ENCODE measurements around the gene TASP1. TPM values are rescaled to one million over a fixed set of nuclear protein-coding genes. Genes with fewer than 3 reads are reported as not detected.

The TASP1 gene
- total RNA-seq, 1 donor from 2014 or later, result 9.6 TPM

DNA sequence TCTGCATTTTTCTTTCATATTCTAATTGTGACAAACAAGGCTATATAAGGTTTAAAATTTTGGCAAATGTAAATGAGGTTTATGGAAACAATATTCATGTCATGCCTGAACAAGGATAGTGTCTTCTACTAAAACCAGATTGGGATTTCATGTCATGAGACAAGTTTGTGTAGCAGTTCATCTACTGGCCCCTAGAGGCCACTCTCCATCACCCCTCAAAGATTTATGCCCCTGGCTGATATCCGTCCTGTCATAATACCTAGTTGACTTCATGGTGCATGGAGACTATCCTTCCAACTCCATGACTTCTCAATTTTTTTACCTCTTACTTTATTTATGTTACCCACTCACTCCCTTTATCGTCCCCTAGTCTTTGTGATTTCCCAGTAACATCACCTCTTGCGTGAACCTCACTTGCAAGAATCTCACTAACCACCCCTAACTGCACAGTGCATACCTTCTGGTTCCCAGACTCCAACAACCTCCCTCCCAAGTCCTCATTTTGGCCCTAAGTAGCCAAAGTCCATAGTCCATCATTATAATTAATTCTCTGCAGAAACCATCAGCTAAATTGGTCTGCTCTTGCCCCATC lies 179.8 kb downstream of the TASP1 start:
- intact Hi-C loops (cut with micrococcal nuclease), result loop anchor here (2.0 kb wide), 1 partner anchor 88 kb away; no protein-coding TSS in a partner anchor
- Mint-ChIP-seq H3K4me1 (ENCODE audit: low read depth) (peaks cover 2% of the 10 kb centered on the region), H3K4me3 (ENCODE audit: low read depth) (no peak overlapping the region), H3K27me3 (ENCODE audit: low read depth) (no peaks in the 10 kb centered on the region), H3K27ac (no peak overlapping the region), H3K36me3 (ENCODE audit: low read depth) (no peaks in the 10 kb centered on the region), H3K9me3 (no peaks in the 10 kb centered on the region)
- DNase-seq (ENCODE audit: low spot score), result no peak

DNA sequence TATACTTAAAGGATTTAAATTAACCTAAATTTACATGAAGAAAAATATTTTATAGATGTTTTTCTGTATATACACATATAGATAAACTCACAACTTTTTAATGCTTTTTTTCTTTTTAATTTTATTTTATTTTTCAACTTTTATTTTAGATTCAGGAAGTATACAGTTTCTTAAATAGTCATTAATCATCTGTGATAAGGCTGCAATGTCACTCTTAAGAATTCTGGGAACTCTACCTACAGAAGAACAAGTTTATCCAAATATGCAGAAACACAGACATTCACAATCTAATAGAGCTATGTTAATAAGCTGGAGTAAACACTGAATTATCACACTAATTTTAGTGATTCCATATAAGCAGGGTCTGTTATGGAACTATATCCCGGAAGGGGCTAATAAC lies 181.2 kb downstream of the TASP1 start:
- no peak overlapping the region for H3K27ac Mint-ChIP-seq
- H3K4me1 Mint-ChIP-seq (ENCODE audit: low read depth), result peaks cover 2% of the 10 kb centered on the region
- intact Hi-C loops (cut with micrococcal nuclease), result no loop called here
- no peaks in the 10 kb centered on the region for H3K9me3 Mint-ChIP-seq
- H3K27me3 Mint-ChIP-seq (ENCODE audit: low read depth), result no peaks in the 10 kb centered on the region
- no peak overlapping the region for H3K4me3 Mint-ChIP-seq (ENCODE audit: low read depth)
- no peak for DNase-seq (ENCODE audit: low spot score)
- H3K36me3 Mint-ChIP-seq (ENCODE audit: low read depth), result peaks cover 9% of the 10 kb centered on the region

DNA sequence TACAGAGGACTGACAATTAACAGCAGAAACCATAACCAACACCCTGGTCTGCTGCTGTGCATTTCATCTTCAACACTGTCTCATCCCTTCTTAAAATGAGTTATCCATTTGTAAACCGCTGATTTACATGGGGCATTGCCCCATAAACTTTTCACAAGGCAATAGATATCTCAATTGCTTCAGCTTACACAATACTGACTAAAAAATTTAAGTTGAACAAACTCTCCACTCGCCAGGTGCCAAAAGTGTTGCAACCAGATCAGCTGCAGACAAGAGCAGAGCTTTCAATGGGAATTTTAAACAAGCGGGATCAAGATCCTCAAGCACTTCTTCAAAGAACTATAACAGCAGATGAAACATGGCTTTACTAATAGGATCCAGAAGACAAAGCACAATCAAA lies 183.0 kb downstream of the TASP1 start:
- intact Hi-C loops (cut with micrococcal nuclease), result no loop called here
- no peak overlapping the region for H3K4me3 Mint-ChIP-seq (ENCODE audit: low read depth)
- H3K9me3 Mint-ChIP-seq, result no peaks in the 10 kb centered on the region
- H3K36me3 Mint-ChIP-seq (ENCODE audit: low read depth), result peaks cover 13% of the 10 kb centered on the region
- H3K4me1 Mint-ChIP-seq (ENCODE audit: low read depth), result peaks cover 2% of the 10 kb centered on the region
- no peak overlapping the region for H3K27ac Mint-ChIP-seq
- DNase-seq (ENCODE audit: low spot score), result no peak
- H3K27me3 Mint-ChIP-seq (ENCODE audit: low read depth), result no peaks in the 10 kb centered on the region

DNA sequence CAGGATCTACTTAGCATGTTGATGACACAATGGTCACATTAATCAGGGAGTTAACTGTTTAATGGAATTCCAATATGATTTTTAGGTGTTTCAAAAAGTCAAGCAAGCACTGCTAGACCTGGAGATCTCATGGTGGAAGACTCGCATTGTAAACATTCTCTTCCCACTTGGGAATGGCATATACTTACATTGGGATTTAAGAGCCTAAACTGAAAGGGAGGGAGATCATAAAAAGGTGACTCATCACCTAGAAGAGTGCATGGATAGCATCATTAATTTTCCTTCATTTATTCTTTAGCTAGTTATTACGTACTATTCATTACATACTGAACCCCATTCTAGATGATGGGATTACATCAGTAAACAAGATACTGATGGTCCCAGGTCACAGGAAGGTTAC lies 185.4 kb downstream of the TASP1 start:
- peaks cover 2% of the 10 kb centered on the region for H3K4me1 Mint-ChIP-seq (ENCODE audit: low read depth)
- intact Hi-C loops (cut with micrococcal nuclease), result no loop called here
- no peak overlapping the region for H3K27ac Mint-ChIP-seq

DNA sequence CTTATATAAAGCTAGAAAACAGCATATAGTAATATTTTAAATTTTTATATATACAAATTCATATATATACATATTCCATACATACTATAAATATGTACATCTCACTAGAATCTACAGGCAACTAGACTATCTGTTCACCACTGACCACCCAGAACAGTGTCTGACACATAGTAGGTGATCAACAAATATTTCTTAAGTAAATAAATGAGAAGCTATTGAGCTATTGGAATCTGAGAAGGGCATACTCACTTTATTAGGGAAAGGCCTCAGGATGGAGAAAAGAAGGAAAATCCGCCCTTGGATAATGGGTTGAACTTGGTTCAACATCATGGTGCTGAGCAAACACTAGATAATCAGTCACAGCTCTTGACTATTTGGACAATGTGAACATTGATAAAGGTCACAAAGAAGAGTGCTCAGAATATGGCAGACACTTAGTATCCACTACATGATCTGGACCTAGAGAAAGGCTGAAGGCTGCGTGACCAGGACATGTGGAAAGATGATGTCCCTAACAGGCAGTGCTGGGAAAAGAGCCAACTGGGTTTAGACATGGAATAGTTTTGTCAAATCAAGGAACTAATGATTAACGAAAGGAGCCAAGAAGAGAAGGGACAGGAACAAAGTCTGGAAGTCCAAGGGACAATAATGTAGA lies 186.1 kb downstream of the TASP1 start:
- Mint-ChIP-seq H3K4me1 (ENCODE audit: low read depth) (peaks cover 2% of the 10 kb centered on the region), H3K27ac (no peak overlapping the region), H3K27me3 (ENCODE audit: low read depth) (no peaks in the 10 kb centered on the region), H3K4me3 (ENCODE audit: low read depth) (no peak overlapping the region), H3K36me3 (ENCODE audit: low read depth) (peaks cover 13% of the 10 kb centered on the region), H3K9me3 (no peaks in the 10 kb centered on the region)
- intact Hi-C loops (cut with micrococcal nuclease), result no loop called here
- DNase-seq (ENCODE audit: low spot score), result no peak

More for the DNA sequence above, 185.4 kb downstream of the TASP1 start:
- no peak for DNase-seq (ENCODE audit: low spot score)
- H3K9me3 Mint-ChIP-seq, result no peaks in the 10 kb centered on the region
- H3K36me3 Mint-ChIP-seq (ENCODE audit: low read depth), result peaks cover 13% of the 10 kb centered on the region
- no peak overlapping the region for H3K4me3 Mint-ChIP-seq (ENCODE audit: low read depth)
- no peaks in the 10 kb centered on the region for H3K27me3 Mint-ChIP-seq (ENCODE audit: low read depth)

DNA sequence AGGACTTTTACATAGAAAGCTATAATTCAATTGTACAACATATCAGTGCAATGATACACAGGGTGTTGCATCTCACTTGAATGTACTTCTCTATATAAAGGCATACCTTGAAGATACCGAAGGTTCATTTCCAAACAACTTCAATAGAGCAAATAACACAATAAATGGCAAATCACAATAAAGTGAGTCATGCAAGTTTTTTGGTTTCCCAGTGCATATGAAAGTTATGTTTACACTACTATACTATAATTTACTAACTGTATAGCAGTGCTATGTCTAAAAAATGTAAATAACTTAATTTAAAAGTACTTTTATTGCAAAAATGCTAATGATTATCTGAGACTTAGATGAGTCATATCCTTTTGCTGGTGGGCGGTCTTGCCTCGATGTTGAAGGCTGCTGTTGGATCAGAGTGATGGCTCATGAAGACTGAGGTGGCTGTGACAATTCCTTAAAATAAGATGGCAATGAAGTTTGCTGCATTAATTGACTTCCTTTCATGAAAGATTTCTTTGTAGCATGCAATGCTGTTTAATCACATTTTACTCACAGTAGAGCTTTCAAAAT lies 188.8 kb downstream of the TASP1 start:
- Mint-ChIP-seq H3K36me3 (ENCODE audit: low read depth) (peaks cover 13% of the 10 kb centered on the region), H3K27me3 (ENCODE audit: low read depth) (no peaks in the 10 kb centered on the region), H3K4me1 (ENCODE audit: low read depth) (no peaks in the 10 kb centered on the region), H3K4me3 (ENCODE audit: low read depth) (no peak overlapping the region), H3K27ac (no peak overlapping the region), H3K9me3 (no peaks in the 10 kb centered on the region)
- DNase-seq (ENCODE audit: low spot score), result no peak
- intact Hi-C loops (cut with micrococcal nuclease), result loop anchor here (5.0 kb wide), 1 partner anchor 77 kb away; no protein-coding TSS in a partner anchor

DNA sequence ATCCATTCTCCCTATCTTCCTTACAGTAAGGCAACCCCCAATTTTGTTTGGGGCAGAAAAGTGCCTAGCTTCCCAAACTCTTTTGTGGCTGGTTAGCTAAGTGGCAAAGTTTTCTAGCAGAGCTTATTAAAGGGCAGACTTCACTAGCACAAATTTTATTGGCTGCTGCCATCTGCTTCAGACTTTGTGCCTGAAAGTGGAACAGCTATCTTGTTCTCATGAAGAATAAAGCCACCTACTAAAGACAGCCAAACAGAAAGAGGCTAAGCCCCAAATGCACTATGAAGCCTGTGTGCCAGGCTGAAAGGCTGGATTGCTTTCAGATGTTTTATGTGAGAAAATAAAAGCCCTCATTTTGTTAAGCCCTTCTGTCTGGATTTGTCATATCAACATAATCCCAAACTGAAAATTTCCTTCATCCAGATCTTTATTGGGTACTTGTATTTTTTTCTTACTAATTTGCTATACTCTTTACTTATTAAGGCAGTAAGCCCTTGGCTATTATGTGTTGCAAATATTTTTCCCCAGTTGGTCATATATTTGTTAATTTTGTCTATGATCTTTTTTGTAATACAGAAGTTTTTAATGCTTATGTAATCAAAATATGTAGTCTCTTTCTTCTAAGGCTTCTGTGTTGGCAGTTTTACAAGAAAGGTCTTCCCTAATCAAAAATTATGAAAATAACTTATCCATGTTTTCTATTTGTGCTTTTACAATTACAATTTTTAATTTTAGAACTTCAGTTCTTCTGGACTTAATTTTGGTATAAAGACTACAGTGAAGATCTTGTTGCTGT lies 191.1 kb downstream of the TASP1 start:
- Mint-ChIP-seq H3K27me3 (ENCODE audit: low read depth) (no peaks in the 10 kb centered on the region), H3K27ac (no peak overlapping the region), H3K36me3 (ENCODE audit: low read depth) (peaks cover 5% of the 10 kb centered on the region), H3K4me1 (ENCODE audit: low read depth) (no peaks in the 10 kb centered on the region), H3K4me3 (ENCODE audit: low read depth) (no peak overlapping the region), H3K9me3 (no peaks in the 10 kb centered on the region)
- intact Hi-C loops (cut with micrococcal nuclease), result loop anchor here (5.0 kb wide), 1 partner anchor 80 kb away; no protein-coding TSS in a partner anchor
- no peak for DNase-seq (ENCODE audit: low spot score)

DNA sequence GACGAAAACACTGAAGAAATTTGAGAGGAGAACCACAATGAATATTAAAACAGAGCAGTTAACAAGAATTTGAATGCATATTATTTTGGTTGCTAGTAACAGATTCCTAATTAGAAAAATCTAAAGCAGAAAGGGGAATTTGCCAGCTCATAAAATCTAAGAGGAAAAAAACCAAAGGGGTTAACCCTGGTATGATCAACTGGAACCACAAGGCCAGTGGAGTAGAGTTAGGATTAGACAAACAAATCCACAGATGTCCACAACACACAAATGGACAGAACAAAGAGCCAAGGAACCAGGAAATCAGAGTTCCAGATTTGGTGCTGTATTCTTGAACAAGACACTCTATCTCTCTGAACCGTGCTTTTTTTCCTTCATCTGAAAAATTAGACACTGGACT lies 195.0 kb downstream of the TASP1 start:
- H3K4me1 Mint-ChIP-seq (ENCODE audit: low read depth), result no peaks in the 10 kb centered on the region
- intact Hi-C loops (cut with micrococcal nuclease), result no loop called here
- no peaks in the 10 kb centered on the region for H3K27me3 Mint-ChIP-seq (ENCODE audit: low read depth)
- peaks cover 13% of the 10 kb centered on the region for H3K36me3 Mint-ChIP-seq (ENCODE audit: low read depth)
- no peak overlapping the region for H3K4me3 Mint-ChIP-seq (ENCODE audit: low read depth)
- peaks cover 14% of the 10 kb centered on the region for H3K9me3 Mint-ChIP-seq
- no peak overlapping the region for H3K27ac Mint-ChIP-seq
- DNase-seq (ENCODE audit: low spot score), result no peak

DNA sequence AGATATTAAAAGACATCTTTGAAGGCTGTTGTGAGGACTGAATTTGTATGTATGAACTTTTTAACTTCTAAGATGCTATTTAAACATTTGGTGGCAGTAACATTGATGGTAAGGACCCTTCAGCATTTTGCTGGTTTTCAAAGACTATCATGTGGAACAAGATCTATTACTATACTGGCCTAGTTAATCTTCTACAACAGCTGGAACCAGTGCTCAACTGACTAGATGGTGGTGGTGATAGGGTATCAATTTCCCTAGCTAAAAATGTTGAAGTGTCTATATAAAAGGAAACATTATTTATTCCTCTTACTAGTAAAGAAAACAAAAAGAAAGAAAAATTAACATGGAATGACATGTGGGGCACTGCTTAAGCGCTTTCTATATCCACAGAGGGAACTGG lies 195.7 kb downstream of the TASP1 start:
- H3K36me3 Mint-ChIP-seq (ENCODE audit: low read depth), result peaks cover 13% of the 10 kb centered on the region
- intact Hi-C loops (cut with micrococcal nuclease), result no loop called here
- DNase-seq (ENCODE audit: low spot score), result no peak
- H3K4me1 Mint-ChIP-seq (ENCODE audit: low read depth), result no peaks in the 10 kb centered on the region
- H3K9me3 Mint-ChIP-seq, result peaks cover 15% of the 10 kb centered on the region
- H3K27me3 Mint-ChIP-seq (ENCODE audit: low read depth), result no peaks in the 10 kb centered on the region
- H3K4me3 Mint-ChIP-seq (ENCODE audit: low read depth), result no peak overlapping the region
- no peak overlapping the region for H3K27ac Mint-ChIP-seq

DNA sequence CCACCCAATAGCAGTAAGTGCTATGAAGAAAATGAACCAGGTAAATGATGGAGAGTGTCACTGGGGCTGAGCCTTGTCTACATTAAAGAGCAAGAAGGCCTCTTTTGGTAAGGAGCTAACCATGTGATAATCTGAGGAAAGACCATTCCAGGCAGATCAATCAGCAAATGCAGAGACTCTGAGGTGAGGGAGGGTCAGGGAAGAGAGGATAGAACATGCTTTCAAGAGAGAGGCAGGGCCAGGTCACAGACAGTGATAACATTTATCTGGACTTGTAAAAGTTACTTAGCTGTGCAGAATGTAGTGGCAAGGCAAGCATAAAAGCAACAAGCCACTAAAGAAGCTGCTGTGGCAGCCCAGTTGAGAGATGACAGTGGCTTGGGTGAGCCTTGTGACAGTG lies 197.3 kb downstream of the TASP1 start:
- no peak for DNase-seq (ENCODE audit: low spot score)
- Mint-ChIP-seq H3K9me3 (peaks cover 15% of the 10 kb centered on the region), H3K27ac (no peak overlapping the region), H3K36me3 (ENCODE audit: low read depth) (peaks cover 13% of the 10 kb centered on the region), H3K27me3 (ENCODE audit: low read depth) (no peaks in the 10 kb centered on the region), H3K4me3 (ENCODE audit: low read depth) (no peak overlapping the region), H3K4me1 (ENCODE audit: low read depth) (no peaks in the 10 kb centered on the region)
- intact Hi-C loops (cut with micrococcal nuclease), result no loop called here

DNA sequence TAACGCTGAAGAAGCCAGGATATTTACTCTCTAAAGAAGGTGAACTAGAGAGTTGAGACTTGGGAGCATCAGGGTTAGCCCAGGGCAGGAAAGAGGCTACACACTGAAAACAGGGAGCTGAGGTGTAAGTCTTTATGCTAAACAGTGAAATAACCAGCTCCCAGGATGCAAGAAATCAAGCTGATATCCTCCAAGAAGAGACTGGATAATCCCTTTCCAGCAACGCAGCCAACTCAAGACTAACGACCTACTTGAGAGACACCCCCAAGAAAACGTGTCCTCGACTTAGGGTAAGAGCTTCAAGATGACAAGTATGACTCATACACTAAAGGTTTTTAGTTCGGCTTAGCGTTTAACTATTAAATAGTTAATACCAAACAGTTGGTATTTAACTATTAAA lies 202.2 kb downstream of the TASP1 start:
- DNase-seq (ENCODE audit: low spot score), result no peak
- H3K4me3 Mint-ChIP-seq (ENCODE audit: low read depth), result no peak overlapping the region
- H3K4me1 Mint-ChIP-seq (ENCODE audit: low read depth), result peaks cover 11% of the 10 kb centered on the region
- peaks cover 15% of the 10 kb centered on the region for H3K9me3 Mint-ChIP-seq
- H3K36me3 Mint-ChIP-seq (ENCODE audit: low read depth), result peaks cover 42% of the 10 kb centered on the region
- H3K27ac Mint-ChIP-seq, result no peak overlapping the region
- intact Hi-C loops (cut with micrococcal nuclease), result loop anchor here (10.0 kb wide), 1 partner anchor 312 kb away; no protein-coding TSS in a partner anchor
- no peaks in the 10 kb centered on the region for H3K27me3 Mint-ChIP-seq (ENCODE audit: low read depth)

DNA sequence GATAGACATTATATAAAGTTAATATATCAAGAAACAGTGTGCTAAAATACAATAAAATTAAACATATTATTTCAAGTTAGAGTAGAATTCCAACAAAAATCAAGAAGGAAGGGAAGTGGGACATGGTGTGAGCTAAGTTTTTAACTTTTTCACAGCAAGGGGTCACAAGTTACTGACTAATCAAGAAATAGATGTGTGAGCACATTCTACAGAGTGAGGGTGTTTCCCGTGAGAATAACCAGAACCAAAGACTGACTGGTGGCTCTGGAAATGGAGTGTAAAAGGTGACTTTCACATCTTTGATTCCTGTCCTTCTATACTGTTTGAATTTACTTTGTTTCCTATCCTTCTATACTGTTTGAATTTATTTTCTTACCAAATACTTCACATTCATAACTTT lies 206.6 kb downstream of the TASP1 start:
- intact Hi-C loops (cut with micrococcal nuclease), result loop anchor here (5.0 to 10.0 kb wide), 2 partner anchors 205 to 307 kb away; partner anchors contain the start of gene TASP1
- Mint-ChIP-seq H3K4me3 (ENCODE audit: low read depth) (no peak overlapping the region), H3K4me1 (ENCODE audit: low read depth) (peaks cover 37% of the 10 kb centered on the region), H3K27ac (no peak overlapping the region), H3K9me3 (peaks cover 18% of the 10 kb centered on the region), H3K27me3 (ENCODE audit: low read depth) (no peaks in the 10 kb centered on the region), H3K36me3 (ENCODE audit: low read depth) (peaks cover 60% of the 10 kb centered on the region)
- DNase-seq (ENCODE audit: low spot score), result no peak

Data from activated T-helper 2 cell treated with anti-CD3 and anti-CD28 coated beads, Interferon-gamma antibody, Interleukin-2, Interleukin-4, amounts not matched to agents 10 μg/mL and 5 μg/mL and 100 μg/mL, durations not matched to agents 14 hours and 24 hours and 36 hours (primary cell).